Stimulated activated naive CD4-positive, alpha-beta T cell treated with Interleukin-2 at 50 U/mL for 16 hours (primary cell): ENCODE measurements around the gene PEX5L.

Source experiments
- DNase-seq: peaks from one replicate; lab custom pipeline; 2025; lab: John Stamatoyannopoulos, UW

Gene PEX5L

GRCh38 chr3:179896507-179896906, 140.2 kb downstream of the PEX5L start:
- DNase-seq, result no peak

GRCh38 chr3:179895330-179895729, 141.4 kb downstream of the PEX5L start:
- DNase-seq, result no peak

DNA sequence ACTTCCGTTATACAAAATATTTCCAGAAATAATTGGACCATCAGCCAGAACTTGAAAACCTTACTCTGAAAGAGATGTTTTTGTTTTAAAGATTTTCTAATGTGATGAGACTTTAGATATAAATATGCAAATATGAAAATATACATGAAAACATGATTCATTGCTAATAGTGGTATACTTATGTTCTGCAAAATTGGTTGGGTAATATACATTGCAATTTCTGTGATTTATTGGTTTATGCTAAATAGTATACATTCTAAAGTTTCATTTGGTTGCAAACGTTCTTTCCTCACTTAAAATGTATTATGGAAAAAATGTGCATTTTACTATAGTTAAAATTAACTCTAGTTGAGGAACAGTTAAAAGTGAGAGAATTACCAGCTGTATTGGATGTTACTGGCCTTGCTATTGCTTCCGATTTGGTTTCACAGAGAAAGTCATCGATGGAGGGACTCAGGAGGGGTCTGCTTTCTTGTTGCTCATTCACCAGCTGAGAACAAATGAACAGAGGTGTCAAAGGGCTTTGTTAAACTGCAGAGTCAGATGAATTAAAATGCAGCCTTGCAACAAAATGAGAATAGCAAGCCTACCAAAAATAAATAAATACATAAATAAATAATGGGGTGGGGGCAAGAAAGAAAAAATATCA, 149.3 kb downstream of the PEX5L start:
- DNase-seq, result no peak

DNA sequence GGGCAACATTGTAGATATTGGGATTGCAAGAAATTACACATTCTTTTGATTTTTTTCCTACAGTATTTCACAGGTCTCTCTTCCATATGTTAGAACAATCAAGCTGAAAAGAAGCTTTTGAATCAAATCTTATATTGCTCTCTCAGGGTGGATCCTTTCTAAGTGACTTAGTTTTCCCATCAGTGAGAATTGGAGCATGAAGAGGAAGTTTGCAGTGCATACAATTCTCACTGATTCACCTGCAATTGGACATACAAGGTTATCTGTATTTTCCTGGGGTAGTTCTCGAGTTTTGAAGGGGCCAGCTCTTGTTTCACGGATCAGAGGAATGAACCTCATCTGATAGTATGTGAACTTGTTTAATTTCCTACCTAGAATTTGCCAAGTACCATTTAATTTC, 150.8 kb downstream of the PEX5L start:
- no peak for DNase-seq

- no peak for DNase-seq
These were observed 152.6 kb downstream of the PEX5L start for GRCh38 chr3:179884136-179884535.

GRCh38 chr3:179882292-179882691, 154.4 kb downstream of the PEX5L start:
- no peak for DNase-seq

DNA sequence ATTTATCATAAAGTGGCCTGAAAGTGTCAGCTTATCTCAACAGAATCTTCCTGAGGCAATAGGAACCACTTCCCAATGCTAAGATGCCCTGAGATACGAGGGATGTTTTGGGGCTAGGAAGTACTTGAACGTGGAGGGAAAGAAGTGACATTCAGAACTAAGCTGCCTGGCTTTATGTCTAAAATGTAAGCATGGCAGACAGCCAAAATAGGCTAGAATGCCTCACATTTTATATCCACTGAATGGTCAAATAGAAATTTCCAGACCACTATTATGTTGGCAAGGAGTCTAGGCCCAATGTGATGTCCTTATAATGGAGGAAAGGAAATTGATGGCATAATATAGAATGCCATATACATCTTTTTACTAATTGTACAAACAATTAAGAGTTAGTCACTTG, 154.9 kb downstream of the PEX5L start:
- DNase-seq, result no peak

- no peak for DNase-seq
These were observed 155.9 kb downstream of the PEX5L start for GRCh38 chr3:179880868-179881267.

GRCh38 chr3:179876440-179876839, 160.3 kb downstream of the PEX5L start:
- DNase-seq, result no peak

DNA sequence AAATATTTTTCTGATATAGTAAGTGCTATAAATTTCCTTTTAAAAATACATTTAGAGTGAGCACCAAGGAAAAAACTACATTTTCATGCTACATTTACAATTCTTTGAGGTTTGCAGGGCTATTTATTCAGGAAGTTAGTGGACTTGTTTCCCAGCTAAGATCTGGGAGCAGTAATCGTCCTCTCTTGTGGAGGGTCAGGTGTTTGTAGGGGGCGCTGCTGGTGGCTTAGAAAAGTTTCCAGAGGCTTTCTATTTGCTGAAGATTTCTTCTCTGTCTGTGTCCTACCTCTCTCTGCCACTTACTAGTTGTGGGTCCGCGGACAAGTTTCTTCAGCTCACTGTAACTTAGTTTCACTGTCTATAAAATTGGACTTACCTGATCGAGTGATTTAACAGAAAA, 163.9 kb downstream of the PEX5L start:
- no peak for DNase-seq

DNA sequence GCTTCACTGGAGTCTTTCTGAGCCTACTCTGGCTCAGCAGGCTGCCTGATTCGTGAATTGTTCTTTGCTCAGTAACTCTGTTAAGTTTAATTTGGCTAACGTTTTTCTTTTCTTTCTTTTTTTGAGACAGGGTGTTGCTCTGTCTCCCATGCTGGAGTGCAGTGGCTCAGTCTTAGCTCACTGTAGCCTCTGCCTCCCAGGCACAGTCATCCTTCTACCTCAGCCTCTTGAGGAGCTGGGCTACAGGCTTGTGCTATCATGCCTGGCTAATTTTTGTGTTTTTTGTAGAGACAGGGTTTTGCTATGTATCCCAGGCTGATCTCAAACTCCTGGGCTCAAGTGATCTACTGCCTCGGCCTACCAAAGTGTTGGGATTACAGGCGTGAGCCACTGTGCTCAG, 165.0 kb downstream of the PEX5L start:
- no peak for DNase-seq

DNA sequence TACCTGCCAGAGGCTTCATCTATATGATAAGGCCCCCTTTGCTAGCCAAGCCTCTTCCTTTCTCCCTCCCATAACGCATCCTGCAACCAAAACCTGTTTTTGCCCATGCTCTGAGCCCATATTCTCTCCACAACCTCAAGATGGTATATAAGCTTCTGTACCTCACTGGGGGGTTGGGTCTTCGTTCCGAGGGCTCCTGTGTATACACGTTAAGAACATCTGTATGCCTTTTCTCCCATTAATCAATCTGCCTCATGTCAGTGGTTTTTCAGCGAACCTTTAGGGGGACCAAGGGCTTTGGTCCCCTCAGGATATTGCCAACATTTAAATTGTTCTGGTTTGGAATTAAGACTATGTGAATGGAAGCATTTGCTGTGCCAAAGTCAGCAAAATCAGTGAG, 168.0 kb downstream of the PEX5L start:
- no peak for DNase-seq

DNA sequence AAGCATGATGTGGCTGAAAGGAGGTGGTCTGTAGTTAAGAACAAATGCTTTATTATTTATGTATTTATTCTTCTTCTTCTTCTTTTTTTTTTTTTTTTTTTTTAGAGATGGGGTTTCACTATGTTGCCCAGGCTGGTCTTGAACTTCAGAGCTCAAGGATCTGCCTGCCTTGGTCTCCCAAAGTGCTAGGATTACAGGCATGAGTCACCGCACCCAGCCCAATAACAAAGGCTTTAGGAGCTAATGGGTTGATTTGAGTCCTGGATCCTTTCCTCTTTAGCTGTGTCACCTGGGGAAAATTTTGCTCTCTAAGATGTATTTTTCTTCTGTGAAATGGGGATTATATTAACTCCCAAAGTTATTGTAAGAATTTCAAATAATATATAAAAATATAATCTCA, 168.8 kb downstream of the PEX5L start:
- DNase-seq, result no peak

- no peak for DNase-seq
These were observed 170.8 kb downstream of the PEX5L start for GRCh38 chr3:179865861-179866505.

DNA sequence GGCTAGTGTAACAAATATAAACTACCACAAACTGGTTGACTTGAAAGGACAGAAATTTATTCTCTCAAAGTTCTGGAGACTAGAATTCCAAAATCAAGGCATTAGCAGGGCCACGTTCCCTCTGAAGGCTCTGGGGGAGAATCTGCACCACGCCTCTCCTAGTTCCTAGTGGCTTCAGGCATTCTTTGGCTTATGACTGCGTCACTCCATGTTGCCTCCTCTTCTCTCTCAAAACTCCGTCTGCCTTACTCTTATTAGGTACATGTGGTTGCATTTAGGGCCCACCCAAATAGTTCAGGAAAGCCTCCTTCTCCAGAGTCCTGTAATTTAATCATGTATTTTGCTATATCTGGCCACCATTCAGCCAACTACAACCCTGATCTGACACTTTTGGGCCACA, 174.8 kb downstream of the PEX5L start:
- no peak for DNase-seq

- DNase-seq, result no peak
These were observed 175.4 kb downstream of the PEX5L start for GRCh38 chr3:179861292-179861691.

- no peak for DNase-seq
These were observed 176.2 kb downstream of the PEX5L start for GRCh38 chr3:179860275-179861107.

GRCh38 chr3:179853176-179853575, 183.6 kb downstream of the PEX5L start:
- DNase-seq, result no peak

GRCh38 chr3:179852142-179852905, 184.4 kb downstream of the PEX5L start:
- no peak for DNase-seq

DNA sequence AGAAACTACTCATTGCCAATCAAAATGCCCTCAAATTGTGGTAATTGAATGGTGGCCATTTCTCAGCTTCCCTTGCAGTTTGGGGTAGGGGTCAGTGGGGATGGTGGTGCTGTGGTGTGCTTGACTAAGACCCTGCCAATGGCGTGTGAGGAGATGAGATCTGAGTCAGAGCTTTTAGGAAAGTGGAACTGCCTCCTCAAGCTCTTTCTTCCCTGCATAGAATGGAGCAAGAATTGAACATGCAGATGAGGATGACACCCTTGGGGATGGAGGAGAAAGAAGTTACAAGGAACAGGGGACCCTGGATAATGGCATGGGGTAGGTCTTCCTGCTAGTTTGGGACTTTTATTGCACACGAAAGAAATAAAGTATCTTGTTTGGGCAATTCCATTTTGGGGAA, 188.0 kb downstream of the PEX5L start:
- DNase-seq, result no peak

DNA sequence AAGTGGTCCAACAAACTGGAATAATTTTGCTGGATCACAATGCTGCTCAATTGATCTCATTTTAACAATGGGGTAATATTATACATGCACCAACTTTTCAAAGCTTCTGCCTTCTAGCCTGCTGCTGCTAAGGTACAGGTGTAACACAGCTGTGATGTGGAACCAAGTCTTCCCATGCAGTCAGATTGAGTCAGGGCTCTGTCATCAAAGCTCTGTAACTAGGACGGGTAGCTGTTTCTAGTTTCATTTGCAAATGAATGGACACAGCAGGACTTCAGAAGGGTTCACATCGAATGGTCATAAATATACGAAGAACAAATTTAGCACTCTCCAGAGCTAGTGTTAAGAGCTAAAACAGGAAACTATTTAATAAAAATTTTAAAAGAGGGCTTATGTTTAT, 194.7 kb downstream of the PEX5L start:
- DNase-seq, result no peak

- no peak for DNase-seq
These were observed 195.8 kb downstream of the PEX5L start for GRCh38 chr3:179840985-179841384.
